GM19238 (cell line): Measurements from ENCODE around the gene UBA5.
A peak's percentile ranks its signal among the peaks of the same experiment; 100 is the strongest.

Experiments
- DNase-seq: peaks from one replicate; pipeline ENCODE4 v3.0.0; 2011; ENCODE audit warnings: low spot score; ENCODE audit not compliant: insufficient read length

The UBA5 gene

DNA sequence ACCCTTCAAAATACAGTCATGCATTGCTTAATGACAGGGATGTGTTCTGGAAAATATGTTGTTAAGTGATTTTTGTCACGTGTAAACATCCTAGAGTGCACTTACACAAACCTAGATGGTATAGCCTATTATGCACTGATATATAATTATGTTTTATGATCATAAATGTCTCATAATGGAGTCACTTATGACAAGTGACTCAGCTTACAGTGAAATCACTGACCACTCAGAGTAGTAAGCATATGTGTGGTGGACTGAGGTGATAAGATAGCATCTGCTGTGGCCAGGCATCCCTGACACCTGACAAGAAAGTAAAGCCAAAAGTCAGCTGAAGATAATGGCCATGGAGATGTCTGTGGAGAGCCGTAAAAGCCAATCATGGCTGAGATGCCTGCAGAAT lies 5.9 kb upstream of the UBA5 start:
- no peak for DNase-seq

DNA sequence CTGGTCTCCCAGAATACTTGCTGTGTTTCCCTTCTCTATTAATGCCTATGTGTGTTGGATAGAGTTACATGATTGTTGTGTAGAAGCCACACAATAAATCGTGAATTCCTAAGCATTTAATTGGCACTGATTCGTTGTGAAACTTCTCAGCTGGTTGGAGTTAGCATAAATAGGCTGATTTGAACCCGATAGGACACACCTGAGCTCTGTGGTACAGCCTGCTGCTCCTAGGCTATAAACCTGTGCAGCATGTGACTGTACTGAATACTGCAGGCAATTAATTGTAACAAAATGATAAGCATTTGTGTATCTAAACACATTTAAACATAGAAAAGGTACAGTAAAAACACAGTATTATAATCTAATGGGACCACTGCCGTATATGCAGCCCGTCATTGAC lies 5.4 kb upstream of the UBA5 start:
- DNase-seq: no peak

DNA sequence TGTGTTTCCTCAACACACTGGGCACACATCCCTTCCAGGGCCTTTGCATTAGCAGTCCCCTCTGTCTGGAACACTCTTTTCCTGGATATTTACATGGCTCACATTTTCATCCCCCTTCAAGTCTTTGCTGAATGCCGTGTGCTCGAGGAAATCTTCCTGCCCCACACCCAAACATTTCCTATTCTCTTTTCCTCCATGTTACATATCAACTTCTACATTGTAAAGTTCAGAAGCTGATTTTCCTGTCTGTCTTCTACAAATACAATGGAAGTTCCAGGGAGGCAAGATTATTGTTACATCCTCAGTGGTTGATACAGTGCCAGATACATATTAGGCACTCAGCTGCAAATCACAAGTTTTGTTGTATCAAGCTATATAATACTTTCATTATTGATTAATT lies 4.7 kb upstream of the UBA5 start:
- no peak for DNase-seq

DNA sequence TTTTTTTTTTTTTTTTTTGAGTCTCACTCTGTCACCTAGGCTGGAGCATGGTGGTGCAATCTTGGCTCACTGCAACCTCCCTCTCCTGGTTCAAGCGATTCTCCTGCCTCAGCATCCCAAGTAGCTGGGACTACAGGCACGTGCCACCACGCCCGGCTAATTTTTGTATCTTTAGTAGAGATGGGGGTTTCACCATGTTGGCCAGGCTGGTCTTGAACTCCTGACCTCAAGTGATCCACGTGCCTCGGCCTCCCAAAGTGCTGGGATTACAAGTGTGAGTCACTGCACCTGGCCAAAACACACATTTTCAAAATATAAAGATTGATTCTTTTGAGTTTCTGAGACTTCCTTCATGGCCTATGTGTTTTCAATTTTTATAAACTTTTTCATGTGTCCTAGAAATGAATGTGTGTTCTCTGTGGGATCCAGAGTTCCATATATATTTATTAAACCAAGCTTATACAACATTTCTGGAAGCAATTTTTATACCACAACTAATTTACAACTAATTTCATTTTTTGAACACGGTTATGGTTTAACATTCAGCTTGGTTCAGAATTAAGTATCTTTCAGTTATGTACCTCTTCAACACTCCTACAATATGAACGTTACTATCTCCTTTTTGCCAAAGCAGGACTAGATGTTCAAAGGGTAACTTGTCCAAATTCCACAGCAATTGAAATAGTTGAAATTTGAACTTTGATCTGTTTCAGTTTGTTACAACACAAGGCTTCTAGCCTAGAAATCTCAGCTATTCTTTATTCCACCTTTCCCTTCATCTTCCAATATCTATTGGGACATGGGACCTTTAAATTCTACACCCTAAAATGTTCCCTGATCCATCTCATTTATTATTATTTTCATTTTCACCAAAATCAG lies 2.0 kb upstream of the UBA5 start:
- no peak for DNase-seq

DNA sequence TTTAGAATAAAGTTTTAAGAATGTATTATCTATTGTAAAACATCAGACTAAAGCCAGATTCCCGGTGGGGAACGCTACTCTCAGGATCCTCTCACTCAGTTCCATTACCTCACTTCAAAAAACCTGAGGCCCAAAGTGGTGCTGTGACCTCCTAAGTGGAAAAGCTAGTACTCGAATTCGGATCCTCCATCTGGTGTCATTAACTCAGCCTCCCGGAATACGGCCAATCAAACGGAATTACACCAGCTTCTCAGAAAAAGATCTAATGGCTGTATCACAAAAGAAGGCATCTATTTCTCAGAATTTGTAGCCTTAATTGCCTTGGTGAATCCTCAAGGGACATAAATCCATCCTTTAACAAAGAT lies 1.1 kb upstream of the UBA5 start:
- no peak for DNase-seq

DNA sequence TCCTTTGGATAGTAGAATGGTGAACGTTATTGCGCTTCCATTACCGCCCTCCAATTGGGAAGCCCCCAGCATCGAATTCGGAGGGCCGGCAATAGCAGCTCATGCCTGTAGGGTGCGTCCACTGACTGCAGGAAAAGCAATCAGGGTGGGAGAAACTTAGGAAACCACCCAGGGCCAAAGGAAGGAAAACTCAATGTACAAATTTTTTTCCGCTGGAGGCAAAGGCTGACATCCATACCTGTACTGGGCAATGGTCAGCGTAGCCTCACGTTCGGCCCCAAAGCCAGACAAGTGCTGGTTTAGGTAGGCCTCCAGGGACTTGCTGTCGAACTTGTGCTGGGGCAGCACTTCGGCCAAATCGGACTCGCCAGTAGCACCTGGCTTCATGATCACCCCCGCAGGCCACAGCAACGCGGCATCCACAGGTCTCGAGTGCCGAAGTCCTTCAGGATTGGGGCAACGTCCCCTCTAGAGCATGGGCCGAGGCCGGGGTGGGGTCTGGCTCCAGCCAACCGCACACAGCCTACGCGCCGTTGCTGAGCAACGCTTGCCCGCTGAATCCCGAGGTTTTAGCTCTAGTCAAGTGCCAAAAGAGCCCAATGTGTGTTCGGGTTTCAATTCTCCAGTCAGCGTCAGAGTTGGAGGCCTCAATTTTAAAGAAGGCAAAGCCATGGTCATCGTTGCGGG lies 621 bp upstream of the UBA5 start, which contains the start of gene ACAD11:
ACAD11 (minus strand) TSS at position 445 of the 687 bp plus-strand sequence; CDS start at position 387, 58 bp downstream.
- DNase-seq: peak; percentile 31

DNA sequence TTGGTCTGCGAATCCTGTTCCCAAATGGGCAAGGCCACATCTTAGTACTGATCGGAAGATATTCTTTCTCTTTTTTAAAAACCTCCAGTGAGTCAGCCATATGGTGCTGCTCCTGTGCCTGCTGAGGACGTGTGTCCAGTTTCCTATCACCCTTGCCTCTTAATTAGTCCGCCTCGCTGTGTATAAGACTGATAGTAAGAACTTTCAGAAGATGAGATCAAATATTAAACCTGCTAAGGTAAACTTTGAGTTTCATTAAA lies 612 bp downstream of the UBA5 start:
- DNase-seq: no peak

DNA sequence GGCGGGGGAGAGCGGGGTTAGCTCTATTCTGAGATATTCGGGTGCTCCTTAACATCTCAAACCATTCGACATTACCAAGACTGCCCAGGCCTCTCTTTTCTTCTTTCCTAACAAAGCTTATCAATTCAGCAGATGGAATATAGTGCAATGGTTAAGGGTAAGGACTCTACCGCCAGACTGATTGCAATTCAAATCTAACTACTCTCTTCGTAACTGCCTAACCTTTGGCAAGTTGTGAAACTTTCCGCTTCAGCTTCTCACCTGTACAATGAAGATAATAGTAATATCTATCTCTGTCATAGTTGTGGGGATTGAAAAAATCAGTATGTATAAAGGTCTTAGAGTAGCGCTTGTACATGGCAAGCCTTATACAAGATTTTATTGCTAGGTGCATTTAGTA lies 972 bp downstream of the UBA5 start:
- DNase-seq: no peak

DNA sequence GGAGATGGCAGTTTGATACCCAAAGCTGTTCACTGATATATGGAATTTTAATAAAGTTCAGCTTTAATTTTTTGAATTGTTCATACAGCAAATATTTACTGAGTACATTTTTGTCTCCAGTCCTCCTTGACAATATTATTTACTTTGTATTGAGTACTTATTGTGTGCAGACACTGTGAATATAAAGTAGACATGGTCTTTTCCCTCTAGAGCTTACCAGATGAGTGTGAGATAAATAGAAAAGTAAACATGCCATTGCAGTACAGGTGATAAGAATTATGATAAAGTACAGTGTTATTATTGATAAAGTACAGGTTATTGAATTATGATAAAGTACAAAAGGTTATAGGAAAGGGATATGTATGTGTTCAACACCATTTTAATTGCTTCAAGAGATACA lies 2.1 kb downstream of the UBA5 start:
- no peak for DNase-seq

DNA sequence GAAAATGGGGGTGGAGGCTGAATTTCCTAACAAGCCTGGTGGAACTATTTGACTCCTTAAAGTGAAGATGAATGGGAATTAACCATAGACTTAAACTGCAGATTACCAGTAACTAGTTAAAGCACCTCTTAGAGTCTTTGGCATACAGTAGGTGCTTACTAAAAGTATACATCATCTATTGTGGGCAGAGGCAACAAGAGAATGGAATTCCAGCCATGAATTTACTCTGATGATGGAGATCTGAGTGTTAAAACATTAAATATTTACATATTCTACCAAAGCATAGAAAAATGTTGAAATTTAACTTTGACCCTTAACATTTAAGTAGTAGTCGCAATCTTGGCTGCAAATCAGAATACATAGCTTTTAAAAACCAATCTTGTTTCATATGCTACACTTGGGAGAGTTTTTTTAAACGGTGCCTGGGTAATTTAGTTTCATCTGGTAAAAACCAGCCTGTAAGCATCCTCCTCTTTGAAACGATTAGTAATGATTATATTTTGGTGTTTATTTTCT lies 5.2 kb downstream of the UBA5 start:
- DNase-seq: no peak

DNA sequence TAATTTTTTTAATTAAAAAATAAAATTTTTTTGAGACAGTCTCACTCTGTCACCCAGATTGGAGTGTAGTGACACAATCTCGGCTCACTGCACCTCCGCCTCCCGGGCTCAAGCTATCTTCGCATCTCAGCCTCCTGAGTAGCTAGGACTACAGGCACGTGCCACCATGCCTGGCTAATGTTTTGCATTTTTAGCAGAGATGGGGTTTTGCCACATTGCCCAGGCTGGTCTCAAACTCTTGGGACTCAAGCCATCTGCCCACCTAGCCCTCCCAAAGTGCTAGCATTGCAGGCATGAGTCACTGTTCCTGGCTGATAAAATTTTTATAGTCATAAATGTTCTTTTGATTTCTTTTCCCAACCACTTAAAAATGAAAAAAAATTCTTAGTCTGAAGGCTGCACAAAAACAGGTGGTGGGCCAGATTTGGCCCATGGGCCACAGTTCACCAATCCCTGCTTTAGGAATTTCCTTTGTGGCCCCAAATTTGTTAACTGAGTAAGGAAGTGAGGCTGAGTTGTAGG lies 9.2 kb downstream of the UBA5 start:
- no peak for DNase-seq

DNA sequence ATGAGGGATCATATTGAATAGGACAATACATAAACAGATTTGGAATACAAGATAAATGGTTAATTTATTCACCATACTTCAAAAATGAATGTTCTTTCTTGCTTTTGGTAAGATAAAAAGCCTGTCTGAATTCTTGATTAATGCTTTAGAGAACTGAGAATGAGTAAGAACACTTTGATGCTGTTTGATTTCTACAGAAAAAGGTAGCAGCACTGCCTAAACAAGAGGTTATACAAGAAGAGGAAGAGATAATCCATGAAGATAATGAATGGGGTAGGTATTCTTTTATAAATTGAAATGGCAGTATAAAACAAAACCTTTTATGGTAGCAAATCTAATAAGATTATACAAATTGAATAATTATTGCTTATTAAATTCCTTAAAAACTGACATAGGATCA lies 15.3 kb downstream of the UBA5 start:
- no peak for DNase-seq

DNA sequence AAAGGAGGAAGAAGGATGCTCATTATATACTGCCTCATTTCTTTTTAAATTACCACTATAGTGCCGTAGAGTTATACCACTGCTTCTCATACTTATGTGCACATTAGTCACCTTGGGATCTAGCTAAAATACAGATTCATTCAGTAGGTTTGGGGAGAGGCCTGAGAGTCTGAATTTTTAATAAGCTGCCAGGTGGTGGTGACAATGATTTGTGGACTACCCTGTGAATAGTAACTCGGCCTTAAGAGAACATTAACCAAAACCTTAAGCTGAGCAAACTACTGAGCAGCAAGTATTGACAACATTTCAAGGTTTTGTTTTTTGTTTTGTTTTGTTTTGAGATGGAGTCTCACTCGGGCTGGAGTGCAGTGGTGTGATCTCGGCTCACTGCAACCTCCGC lies 19.8 kb downstream of the UBA5 start:
- DNase-seq: no peak

DNA sequence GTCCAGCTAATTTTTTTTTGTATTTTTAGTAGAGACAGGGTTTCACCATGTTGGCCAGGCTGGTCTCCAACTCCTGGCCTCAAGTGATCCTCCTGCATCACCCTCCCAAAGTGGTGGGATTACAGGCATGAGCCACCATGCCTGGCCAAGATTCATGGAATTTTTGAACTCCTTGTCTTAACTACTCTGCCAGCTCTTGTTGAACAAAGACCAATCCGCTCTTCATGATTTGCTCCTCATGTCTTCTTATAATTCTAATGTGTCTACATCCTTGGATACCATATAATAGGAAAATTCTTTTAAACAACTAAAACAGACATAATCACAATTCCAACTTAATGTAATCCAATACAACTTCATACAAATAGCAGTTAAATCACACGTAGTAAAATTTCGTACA lies 21.3 kb downstream of the UBA5 start:
- no peak for DNase-seq

DNA sequence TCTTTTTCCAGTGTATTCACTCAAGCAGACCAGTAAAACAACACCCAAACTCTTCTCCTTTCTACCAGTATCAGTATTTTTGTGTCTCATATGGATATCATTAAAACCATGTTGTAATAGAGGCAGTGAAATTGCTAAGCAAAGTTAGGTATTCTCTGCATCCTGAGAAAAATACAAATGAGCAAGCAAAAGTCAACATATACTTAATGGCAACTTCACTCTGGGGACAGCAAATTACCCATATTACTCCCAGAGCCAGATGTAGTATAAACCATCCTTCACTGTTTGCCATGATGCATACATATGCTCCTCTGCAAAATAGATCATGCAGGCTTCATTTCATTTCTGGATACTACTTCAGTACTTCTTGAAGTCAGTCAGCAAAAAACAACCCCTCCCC lies 22.1 kb downstream of the UBA5 start:
- no peak for DNase-seq

DNA sequence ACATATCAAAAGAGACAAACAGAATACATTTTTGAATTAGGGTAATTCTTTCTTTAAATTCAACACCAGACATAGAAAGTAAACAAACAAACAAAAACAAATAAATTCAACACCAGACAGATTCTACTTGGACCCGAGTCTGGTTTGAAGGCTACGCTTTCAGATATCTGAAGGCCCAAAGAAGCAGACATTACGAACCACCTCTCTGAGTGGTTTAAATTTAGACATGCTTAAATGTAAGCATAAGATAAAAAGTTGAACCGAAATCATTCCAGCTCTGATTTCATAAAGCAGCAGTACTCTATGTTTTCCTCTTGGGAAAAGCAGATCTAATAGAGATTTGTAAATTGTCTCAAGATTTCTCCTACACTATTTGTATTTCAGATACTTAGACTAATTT lies 29.9 kb downstream of the UBA5 start:
- no peak for DNase-seq

DNA sequence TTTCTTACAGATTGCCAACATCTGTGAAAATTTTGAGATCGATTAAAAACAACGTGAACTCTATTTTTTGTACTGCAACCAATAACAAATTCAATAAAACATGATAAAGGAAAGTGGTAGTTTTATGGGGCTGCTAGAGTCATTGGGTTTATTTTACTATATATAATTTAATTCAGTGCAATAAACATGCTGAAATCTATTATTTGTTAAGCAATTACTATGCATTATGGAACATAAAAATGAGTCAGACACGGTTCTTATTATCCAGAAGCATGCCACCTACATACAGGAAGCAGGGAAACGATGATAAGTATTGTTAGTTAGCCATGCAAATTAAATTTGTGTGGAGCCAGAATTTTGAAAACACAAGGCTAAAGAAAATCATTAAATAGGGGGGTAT lies 34.9 kb downstream of the UBA5 start:
- DNase-seq: no peak

DNA sequence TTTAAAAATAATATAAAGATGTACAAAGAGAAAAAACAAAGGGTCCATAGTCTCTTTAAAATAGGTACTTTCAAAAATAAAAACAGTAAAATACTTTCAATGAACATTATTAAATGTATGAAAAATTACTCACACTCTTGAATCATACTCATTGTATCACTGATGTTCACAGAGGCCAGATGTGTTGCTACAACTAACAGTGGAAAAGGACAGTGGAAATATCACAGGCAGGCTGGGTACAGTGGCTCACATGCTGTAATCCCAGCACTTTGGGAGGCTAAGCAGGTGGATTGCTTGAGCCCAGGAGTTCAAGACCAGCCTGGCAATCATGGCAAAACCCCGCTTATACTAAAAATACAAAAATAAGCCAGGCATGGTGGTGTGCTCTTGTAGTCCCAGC lies 35.3 kb downstream of the UBA5 start:
- DNase-seq: no peak

DNA sequence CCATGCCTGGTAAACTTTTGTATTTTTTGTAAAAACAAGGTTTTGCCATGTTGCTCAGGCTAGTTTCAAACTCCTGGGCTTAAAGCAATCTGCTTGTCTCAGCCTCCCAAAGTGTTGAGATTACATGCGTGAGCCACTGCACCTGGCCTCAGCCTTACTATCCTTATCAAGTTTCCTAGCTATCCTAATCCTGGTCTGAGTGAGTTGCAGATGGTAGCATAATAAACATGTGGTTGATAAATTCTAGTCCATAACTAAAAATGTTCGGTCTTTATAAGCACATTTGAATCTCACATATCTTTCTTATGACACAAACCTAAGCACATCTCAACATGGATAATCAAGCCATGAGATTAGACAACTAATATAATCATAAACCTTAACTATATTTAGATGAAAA lies 43.6 kb downstream of the UBA5 start:
- DNase-seq: no peak

DNA sequence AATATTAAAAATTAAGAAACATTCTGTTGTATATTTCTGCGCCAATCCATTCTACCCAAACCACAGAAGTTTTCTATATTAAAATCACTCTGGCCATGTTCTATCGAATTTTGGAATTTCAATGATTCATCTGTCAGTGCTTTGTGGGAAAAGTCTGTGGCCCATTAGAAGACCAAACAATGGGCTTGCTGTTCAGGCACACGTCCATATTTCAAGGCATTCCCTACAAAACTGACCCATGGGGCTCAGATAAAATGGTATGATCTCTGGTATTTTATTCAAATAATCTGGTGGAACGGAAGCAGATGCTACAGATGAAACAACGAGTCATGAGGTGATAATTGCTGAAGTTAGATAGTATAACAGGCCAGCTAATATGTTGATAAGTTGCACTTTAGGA lies 49.6 kb downstream of the UBA5 start:
- no peak for DNase-seq

DNA sequence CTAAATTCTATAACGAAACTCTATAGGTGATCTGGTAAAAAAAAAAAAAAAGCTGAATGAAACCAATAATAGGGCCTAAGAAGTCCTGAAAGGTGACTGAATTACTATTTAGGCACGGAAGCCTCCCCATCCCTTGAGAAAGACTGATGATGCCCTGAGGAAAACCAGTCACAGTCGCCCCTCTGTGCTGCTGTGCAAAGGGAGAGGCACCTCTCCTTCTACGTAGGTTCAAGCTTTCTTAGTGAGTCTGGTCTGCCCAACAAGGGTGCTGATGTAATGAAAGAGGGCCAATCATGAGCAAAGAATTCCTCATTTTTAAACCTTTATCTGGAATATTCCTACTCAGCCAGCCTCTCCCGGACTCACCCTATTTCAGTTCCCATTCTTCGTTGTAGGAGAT lies 50.2 kb downstream of the UBA5 start:
- DNase-seq: no peak

DNA sequence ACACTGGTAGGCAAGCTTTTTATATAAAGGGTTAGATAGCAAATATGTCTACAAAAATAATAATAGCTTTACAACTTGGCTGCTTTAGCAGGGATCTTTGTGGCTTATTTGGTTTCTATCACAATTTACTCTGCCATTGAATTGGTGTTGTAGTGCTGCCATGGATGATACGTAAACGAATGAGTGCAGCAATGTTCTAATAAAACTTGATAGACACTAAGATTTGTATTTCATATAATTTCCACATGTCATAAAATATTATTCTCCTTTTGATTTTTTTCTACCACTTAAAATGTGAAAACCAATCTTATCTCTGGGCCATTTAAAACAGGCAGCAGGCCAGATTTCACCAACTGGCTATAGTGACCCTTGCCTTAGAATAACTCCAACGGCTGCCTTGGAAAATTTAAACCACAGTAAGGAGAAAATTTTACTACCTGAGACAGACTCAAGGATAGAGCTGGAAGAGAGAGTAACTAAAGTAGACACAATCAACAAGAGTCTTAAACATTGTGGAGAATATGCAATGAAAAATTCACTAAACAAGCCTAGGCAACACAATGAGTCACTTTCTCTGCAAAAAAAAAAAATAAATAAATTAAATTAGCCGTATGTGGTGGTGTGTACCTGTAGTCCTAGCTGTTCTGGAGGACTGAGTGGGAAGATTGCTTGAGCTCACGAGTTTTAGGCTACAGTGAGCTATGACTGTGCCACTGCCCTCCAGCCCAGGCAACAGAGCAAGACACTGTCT lies 54.0 kb downstream of the UBA5 start:
- DNase-seq: no peak
